Parathyroid adenoma (tissue), 2 donors: ENCODE measurements around the gene IQCE.

Experiments used
- H2AFZ ChIP-seq: fragments of 300-600 bp; sonication (generic); one replicate; pipeline ENCODE4 v1.7.0; 2017; ENCODE audit warnings: antibody characterized with exemption, mild to moderate bottlenecking
- H3K27ac ChIP-seq: fragments of 300-600 bp; sonication (generic); one replicate; pipeline ENCODE4 v1.7.0; 2017
- H3K27me3 ChIP-seq: fragments of 300-600 bp; sonication (generic); one replicate; pipeline ENCODE4 v1.7.0; 2017; ENCODE audit warnings: low read length; ENCODE audit not compliant: control insufficient read depth, insufficient read depth
- H3K36me3 ChIP-seq: fragments of 300-600 bp; sonication (generic); one replicate; pipeline ENCODE4 v1.7.0; 2017; ENCODE audit warnings: low read length; ENCODE audit not compliant: control insufficient read depth, insufficient read depth
- H3K4me1 ChIP-seq: fragments of 300-600 bp; sonication (generic); one replicate; pipeline ENCODE4 v1.7.0; 2017; ENCODE audit warnings: control low read depth
- H3K4me2 ChIP-seq: fragments of 300-600 bp; sonication (generic); one replicate; pipeline ENCODE4 v1.7.0; 2017; ENCODE audit warnings: low read length
- H3K4me3 ChIP-seq: fragments of 300-600 bp; sonication (generic); one replicate; pipeline ENCODE4 v1.7.0; 2017; ENCODE audit warnings: low read depth, low read length
- H3K79me2 ChIP-seq: fragments of 300-600 bp; sonication (generic); one replicate; pipeline ENCODE4 v1.7.0; 2017; ENCODE audit warnings: control low read depth
- H3K9ac ChIP-seq: fragments of 300-600 bp; sonication (generic); one replicate; pipeline ENCODE4 v1.7.0; 2017; ENCODE audit warnings: mild to moderate bottlenecking
- H3K9me3 ChIP-seq: fragments of 300-600 bp; sonication (generic); one replicate; pipeline ENCODE4 v1.7.0; 2017; ENCODE audit warnings: low read length; ENCODE audit not compliant: control insufficient read depth
- CTCF ChIP-seq: fragments of 300-600 bp; sonication (generic); IDR thresholded peaks from one replicate; pipeline ENCODE4 v1.7.0; 2017; ENCODE audit warnings: antibody characterized with exemption, mild to moderate bottlenecking
- donor health status: primary hyperparathyroidism.

IQCE gene

DNA sequence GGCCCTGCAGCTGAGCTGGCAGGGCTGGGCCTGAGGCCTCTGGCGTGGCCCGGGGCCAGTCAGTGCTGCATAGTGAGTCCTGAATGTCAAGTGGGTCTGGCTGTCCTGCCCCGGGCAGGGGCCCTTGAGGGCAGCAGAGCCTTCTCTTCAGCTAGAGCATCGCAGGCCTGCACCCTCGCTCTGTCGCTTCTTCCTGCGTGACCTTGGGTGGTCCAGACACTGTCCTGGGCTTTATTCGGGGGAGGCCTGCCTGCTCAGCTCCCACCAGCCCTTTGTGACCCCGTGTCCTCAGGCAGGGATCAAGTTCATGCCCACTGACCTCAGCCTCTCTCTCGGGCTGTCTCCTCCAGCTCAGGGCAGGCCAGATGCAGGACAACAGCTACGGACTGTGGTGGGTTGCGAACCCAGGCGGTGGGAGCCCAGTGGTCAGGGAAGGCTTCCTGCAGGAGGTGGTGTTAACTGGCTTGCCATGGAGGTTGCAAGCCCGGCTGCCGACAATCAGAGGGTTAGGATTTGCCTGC is 76.4 kb downstream of the IQCE start:
- H3K4me3 ChIP-seq, result no peak overlapping the region
- H2AFZ ChIP-seq, result no peak overlapping the region
- no peak overlapping the region for H3K4me2 ChIP-seq
- no peak for TF ChIP-seq CTCF
- no peaks in the 10 kb centered on the region for H3K9me3 ChIP-seq
- H3K27me3 ChIP-seq, result no peaks in the 10 kb centered on the region
- H3K79me2 ChIP-seq, result peaks cover 46% of the 10 kb centered on the region
- no peak overlapping the region for H3K27ac ChIP-seq
- no peak overlapping the region for H3K9ac ChIP-seq
- peaks cover 13% of the 10 kb centered on the region for H3K4me1 ChIP-seq
- H3K36me3 ChIP-seq, result no peaks in the 10 kb centered on the region

DNA sequence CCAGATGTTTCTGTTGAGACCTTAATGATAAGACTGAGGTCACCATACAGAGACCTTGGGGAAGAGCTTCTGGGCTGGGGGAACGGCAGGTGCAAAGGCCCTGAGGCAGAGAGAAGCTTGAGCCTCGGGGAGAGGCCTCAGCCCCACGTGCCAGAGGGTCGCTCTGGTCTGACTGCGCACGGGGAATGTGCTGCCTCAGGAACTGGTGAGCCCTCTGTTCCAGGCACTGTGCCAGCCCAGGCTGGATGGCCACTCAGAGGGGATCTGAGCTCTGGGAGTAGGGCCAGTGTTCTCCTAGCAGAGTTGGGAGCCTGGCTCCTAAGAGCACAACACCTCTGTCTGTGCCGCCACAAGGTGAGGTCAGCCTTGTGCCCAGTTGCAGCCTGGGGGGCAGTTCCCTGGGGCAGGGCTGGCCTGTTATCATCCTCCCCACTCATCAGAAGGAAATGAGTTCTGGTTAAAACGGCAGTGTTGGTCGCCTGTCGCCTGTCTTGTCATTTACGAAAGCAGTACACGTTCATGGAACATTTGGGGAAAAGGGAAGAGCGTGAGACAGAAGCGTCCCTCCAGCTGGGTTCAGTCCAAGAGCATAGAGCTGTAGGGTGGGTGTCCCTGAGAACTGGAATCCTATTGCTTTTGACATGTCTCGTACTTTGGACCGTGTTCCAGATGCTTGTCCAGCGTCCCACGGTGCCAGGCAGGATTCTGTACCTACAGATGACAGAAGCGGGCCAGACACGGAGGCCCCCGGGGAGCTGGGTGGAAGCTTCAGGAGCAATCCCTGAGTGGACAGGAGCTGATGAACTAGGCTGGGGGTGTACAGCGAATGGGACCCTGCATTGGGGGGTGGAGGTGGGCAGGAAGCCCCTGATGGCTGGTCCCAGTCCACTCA is 77.3 kb downstream of the IQCE start:
- Histone ChIP-seq H3K27me3 (no peaks in the 10 kb centered on the region), H3K4me3 (peak overlapping the region; percentile 0), H3K79me2 (peaks cover 46% of the 10 kb centered on the region), H2AFZ (no peak overlapping the region), H3K27ac (no peak overlapping the region), H3K9me3 (no peaks in the 10 kb centered on the region), H3K4me1 (peaks cover 20% of the 10 kb centered on the region), H3K36me3 (no peaks in the 10 kb centered on the region), H3K4me2 (peak overlapping the region; percentile 30), H3K9ac (no peak overlapping the region)
- TF ChIP-seq CTCF, result no peak

- no peak overlapping the region for H3K9ac ChIP-seq
- H3K4me1 ChIP-seq, result peaks cover 26% of the 10 kb centered on the region
- H3K27me3 ChIP-seq, result no peaks in the 10 kb centered on the region
- H3K27ac ChIP-seq, result no peak overlapping the region
- no peak overlapping the region for H3K4me3 ChIP-seq
- no peak overlapping the region for H2AFZ ChIP-seq
- H3K79me2 ChIP-seq, result peaks cover 48% of the 10 kb centered on the region
- H3K4me2 ChIP-seq, result no peak overlapping the region
- H3K36me3 ChIP-seq, result no peaks in the 10 kb centered on the region
- no peaks in the 10 kb centered on the region for H3K9me3 ChIP-seq
- no peak for TF ChIP-seq CTCF
These were observed 78.3 kb downstream of the IQCE start for GRCh38 chr7:2637066-2637471.

- Histone ChIP-seq H3K4me3 (no peak overlapping the region), H3K4me2 (no peak overlapping the region), H3K36me3 (no peaks in the 10 kb centered on the region), H3K9ac (no peak overlapping the region), H3K27ac (no peak overlapping the region), H3K27me3 (no peaks in the 10 kb centered on the region), H3K4me1 (peaks cover 26% of the 10 kb centered on the region), H3K79me2 (peaks cover 45% of the 10 kb centered on the region), H2AFZ (no peak overlapping the region), H3K9me3 (no peaks in the 10 kb centered on the region)
- no peak for TF ChIP-seq CTCF
These were observed 78.9 kb downstream of the IQCE start for GRCh38 chr7:2637505-2638223.
